ENCODE data around the gene GRK6.

The GRK6 gene

DNA sequence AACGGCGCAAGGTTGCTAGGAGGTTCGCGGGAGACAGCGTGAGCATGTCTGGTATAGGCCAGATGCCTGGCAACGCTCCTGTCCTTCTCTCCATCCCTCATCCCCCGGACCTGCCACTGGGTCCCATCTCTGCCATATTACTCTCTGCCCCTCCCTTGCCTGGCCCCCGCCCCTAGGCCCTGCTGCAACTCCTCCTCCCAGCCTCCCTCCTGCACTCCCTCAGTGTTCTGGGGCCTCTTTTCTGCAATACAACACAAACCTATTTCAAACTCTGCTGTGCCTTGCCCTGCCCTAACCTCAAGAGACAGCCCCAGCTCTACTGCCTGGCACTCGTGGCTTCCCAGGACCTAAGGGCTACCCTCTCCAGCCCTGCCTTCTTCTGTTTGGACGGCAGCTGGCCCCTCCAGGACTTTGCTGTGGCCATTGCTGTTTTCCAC lies 55.9 kb downstream of the GRK6 start:
- Histone ChIP-seq H3F3A (ENCODE audit: insufficient read depth, low read length) (no peaks in the 10 kb centered on the region), H3K4me2 (ENCODE audit: low read depth, low read length) (no peak overlapping the region), H3K36me3 (replicated peaks; ENCODE audit: insufficient read depth, low read length) (no peaks in the 10 kb centered on the region), H3K27me3 (replicated peaks; ENCODE audit: insufficient read depth, low read length) (no peaks in the 10 kb centered on the region), H3K27ac (ENCODE audit: low read length) (no peak overlapping the region), H3K79me2 (ENCODE audit: low read length) (no peaks in the 10 kb centered on the region), H3K4me3 (ENCODE audit: low read length) (no peak overlapping the region), H4K20me1 (ENCODE audit: insufficient read depth, low read length) (no peaks in the 10 kb centered on the region), H3K9me2 (replicated peaks; ENCODE audit: insufficient read depth, low read length) (no peaks in the 10 kb centered on the region), H2AFZ (ENCODE audit: low read length) (no peak overlapping the region), H3K9me3 (replicated peaks; ENCODE audit: insufficient read depth, low read length) (no peaks in the 10 kb centered on the region), H3K4me1 (ENCODE audit: low read length) (no peaks in the 10 kb centered on the region), H3K9ac (ENCODE audit: low read length) (no peak overlapping the region)
- DNase-seq, result no peak
- TF ChIP-seq, protein P1, sequence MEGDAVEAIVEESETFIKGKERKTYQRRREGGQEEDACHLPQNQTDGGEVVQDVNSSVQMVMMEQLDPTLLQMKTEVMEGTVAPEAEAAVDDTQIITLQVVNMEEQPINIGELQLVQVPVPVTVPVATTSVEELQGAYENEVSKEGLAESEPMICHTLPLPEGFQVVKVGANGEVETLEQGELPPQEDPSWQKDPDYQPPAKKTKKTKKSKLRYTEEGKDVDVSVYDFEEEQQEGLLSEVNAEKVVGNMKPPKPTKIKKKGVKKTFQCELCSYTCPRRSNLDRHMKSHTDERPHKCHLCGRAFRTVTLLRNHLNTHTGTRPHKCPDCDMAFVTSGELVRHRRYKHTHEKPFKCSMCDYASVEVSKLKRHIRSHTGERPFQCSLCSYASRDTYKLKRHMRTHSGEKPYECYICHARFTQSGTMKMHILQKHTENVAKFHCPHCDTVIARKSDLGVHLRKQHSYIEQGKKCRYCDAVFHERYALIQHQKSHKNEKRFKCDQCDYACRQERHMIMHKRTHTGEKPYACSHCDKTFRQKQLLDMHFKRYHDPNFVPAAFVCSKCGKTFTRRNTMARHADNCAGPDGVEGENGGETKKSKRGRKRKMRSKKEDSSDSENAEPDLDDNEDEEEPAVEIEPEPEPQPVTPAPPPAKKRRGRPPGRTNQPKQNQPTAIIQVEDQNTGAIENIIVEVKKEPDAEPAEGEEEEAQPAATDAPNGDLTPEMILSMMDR (IDR thresholded peaks at IDR 0.05; ENCODE audit: low read length), result no peak
- TF ChIP-seq EZH2 (optimal IDR thresholded peaks at IDR 0.05; ENCODE audit: low read depth, low read length), result no peak
- no peak for TF ChIP-seq EZH2phosphoT487 (IDR thresholded peaks at IDR 0.05; ENCODE audit: low read length)

DNA sequence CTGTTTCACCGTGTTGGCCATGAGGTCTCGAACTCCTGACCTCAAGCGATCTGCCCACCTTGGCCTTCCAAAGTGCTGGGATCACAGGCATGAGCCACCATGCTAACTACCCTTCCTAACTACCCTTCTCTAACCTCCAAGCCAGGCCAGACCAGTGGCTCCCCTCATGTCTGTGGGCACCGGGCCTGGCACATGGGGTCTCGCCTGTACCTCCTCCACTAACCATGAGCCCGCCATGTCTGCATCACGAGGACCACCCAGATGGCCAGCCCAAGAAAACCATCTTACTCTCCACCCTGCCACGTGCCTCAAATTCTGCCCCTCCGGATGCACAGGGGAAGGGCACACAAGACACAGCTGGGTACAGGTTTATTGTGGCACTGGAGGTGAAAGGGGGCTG lies 56.6 kb downstream of the GRK6 start:
- Histone ChIP-seq H3K4me2 (ENCODE audit: low read depth, low read length) (no peak overlapping the region), H3K9ac (ENCODE audit: low read length) (no peak overlapping the region), H3F3A (ENCODE audit: insufficient read depth, low read length) (no peaks in the 10 kb centered on the region), H3K9me2 (replicated peaks; ENCODE audit: insufficient read depth, low read length) (no peaks in the 10 kb centered on the region), H3K27me3 (replicated peaks; ENCODE audit: insufficient read depth, low read length) (no peaks in the 10 kb centered on the region), H3K4me3 (ENCODE audit: low read length) (no peak overlapping the region), H3K36me3 (replicated peaks; ENCODE audit: insufficient read depth, low read length) (no peaks in the 10 kb centered on the region), H3K79me2 (ENCODE audit: low read length) (no peaks in the 10 kb centered on the region), H4K20me1 (ENCODE audit: insufficient read depth, low read length) (no peaks in the 10 kb centered on the region), H3K27ac (ENCODE audit: low read length) (no peak overlapping the region), H2AFZ (ENCODE audit: low read length) (no peak overlapping the region), H3K4me1 (ENCODE audit: low read length) (no peaks in the 10 kb centered on the region), H3K9me3 (replicated peaks; ENCODE audit: insufficient read depth, low read length) (no peaks in the 10 kb centered on the region)
- TF ChIP-seq EZH2phosphoT487 (IDR thresholded peaks at IDR 0.05; ENCODE audit: low read length), result no peak
- TF ChIP-seq EZH2 (optimal IDR thresholded peaks at IDR 0.05; ENCODE audit: low read depth, low read length), result no peak
- TF ChIP-seq, protein P1 (IDR thresholded peaks at IDR 0.05; ENCODE audit: low read length), result no peak
- DNase-seq, result no peak

DNA sequence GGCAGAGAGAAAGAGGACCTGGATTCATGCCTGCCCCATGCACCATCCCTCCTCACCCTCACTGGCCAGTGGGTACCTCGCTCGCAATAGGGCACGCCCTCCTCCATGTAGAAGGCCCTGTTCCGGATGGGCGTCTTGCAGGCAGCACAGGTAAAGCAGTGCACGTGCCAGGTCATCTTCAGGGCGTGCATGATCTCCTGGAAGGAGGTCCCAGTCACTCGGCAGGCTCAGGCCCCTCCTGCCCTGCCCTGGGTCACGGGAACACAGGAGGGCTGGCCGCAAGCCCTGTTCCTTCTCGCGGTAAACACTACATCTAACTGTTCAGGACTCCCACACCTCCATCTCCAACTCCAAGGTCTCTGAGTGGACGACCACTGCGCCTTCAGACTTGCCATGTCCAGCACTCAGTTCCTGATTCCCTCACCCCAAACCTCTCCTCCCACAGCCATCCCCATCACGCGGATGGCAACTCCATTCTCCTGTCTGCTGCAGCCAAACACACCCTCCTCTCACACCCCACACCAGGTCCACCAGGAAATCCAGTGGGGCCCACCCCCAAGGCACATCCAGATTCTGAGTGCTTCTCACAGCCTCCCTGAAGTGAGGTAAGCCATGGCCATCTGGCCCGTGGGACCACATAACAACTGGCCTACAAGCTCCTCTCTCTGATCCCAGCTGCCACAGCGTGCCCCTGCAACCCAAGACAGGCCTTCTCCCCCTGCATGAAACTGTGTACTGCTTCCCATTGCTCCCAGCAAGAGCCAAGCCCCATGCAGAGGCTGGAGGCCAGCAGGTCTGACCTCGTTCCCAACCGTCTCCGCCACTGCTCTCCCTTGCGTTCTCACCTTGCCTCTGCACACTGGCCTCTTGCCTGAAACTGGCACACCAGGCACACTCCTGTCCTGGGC lies 57.8 kb downstream of the GRK6 start:
- no peaks in the 10 kb centered on the region for H4K20me1 ChIP-seq (ENCODE audit: insufficient read depth, low read length)
- H3K9ac ChIP-seq (ENCODE audit: low read length), result no peak overlapping the region
- no peaks in the 10 kb centered on the region for H3K9me3 ChIP-seq (replicated peaks; ENCODE audit: insufficient read depth, low read length)
- no peaks in the 10 kb centered on the region for H3K9me2 ChIP-seq (replicated peaks; ENCODE audit: insufficient read depth, low read length)
- no peak overlapping the region for H3K27ac ChIP-seq (ENCODE audit: low read length)
- TF ChIP-seq EZH2 (optimal IDR thresholded peaks at IDR 0.05; ENCODE audit: low read depth, low read length) (no peak), EZH2phosphoT487 (IDR thresholded peaks at IDR 0.05; ENCODE audit: low read length) (no peak)
- TF ChIP-seq, protein P1 (IDR thresholded peaks at IDR 0.05; ENCODE audit: low read length), result no peak
- H2AFZ ChIP-seq (ENCODE audit: low read length), result no peak overlapping the region
- H3K4me2 ChIP-seq (ENCODE audit: low read depth, low read length), result no peak overlapping the region
- H3K79me2 ChIP-seq (ENCODE audit: low read length), result no peaks in the 10 kb centered on the region
- no peaks in the 10 kb centered on the region for H3F3A ChIP-seq (ENCODE audit: insufficient read depth, low read length)
- no peaks in the 10 kb centered on the region for H3K36me3 ChIP-seq (replicated peaks; ENCODE audit: insufficient read depth, low read length)
- no peaks in the 10 kb centered on the region for H3K27me3 ChIP-seq (replicated peaks; ENCODE audit: insufficient read depth, low read length)
- peaks cover 4% of the 10 kb centered on the region; the same call in 1 of the 2 replicates for H3K4me1 ChIP-seq (ENCODE audit: low read length)
- no peak for DNase-seq
- H3K4me3 ChIP-seq (ENCODE audit: low read length), result no peak overlapping the region
